Lung (tissue), 12 donors: ENCODE results near the gene ALCAM. TPM values are rescaled to one million over a fixed set of nuclear protein-coding genes. Genes with fewer than 3 reads are reported as not detected.

Source experiments
- ATAC-seq: fragments of 200-7000 bp; cut with Tn5 transposase; one replicate; pipeline ENCODE4 v1.9.1; 2020; ENCODE audit warnings: moderate number of reproducible peaks; ENCODE audit not compliant: insufficient read depth, low FRiP score
- DNase-seq, 3 donors: peaks; one replicate each; pipeline ENCODE4 v3.0.0-alpha.2; 2013 to 2017
- H3K27ac ChIP-seq, 2 donors: one replicate each; pipeline ENCODE4 v1.5.1; 2013; ENCODE audit warnings: mild to moderate bottlenecking in 2 of 2, moderate library complexity in 2 of 2, control low read depth in 1 of 2, inconsistent platforms in 1 of 2, low read depth in 1 of 2, low read length in 1 of 2
- H3K27me3 ChIP-seq, 3 donors: one replicate each; pipeline ENCODE4 v1.5.1; 2013; ENCODE audit warnings: low read length in 2 of 3; ENCODE audit not compliant: control insufficient read depth in 3 of 3, insufficient read depth in 3 of 3
- H3K36me3 ChIP-seq, 4 donors: one replicate each; pipeline ENCODE4 v1.5.1; 2013; ENCODE audit warnings: low read length in 4 of 4, mild to moderate bottlenecking in 1 of 4, moderate library complexity in 1 of 4; ENCODE audit not compliant: control insufficient read depth in 4 of 4, insufficient read depth in 4 of 4
- H3K4me1 ChIP-seq, 5 donors: one replicate each; pipeline ENCODE4 v1.5.1; 2013; ENCODE audit warnings: low read length in 5 of 5, mild to moderate bottlenecking in 2 of 5, moderate library complexity in 1 of 5; ENCODE audit not compliant: control insufficient read depth in 5 of 5, insufficient read depth in 5 of 5
- H3K4me3 ChIP-seq: one replicate; pipeline ENCODE4 v1.5.1; 2013; ENCODE audit warnings: mild to moderate bottlenecking, control low read depth, moderate library complexity
- H3K9ac ChIP-seq, 2 donors: one replicate each; pipeline ENCODE4 v1.5.1; 2013; ENCODE audit warnings: low read length in 2 of 2, control low read depth in 1 of 2; ENCODE audit not compliant: insufficient read depth in 1 of 2
- H3K9me3 ChIP-seq, 4 donors: one replicate each; pipeline ENCODE4 v1.5.1; 2013; ENCODE audit warnings: low read length in 3 of 4, mild to moderate bottlenecking in 1 of 4, moderate library complexity in 1 of 4; ENCODE audit not compliant: control insufficient read depth in 4 of 4, insufficient read depth in 3 of 4
- CTCF ChIP-seq: IDR thresholded peaks from 2 replicates; pipeline ENCODE4 v1.5.1; 2012; ENCODE audit warnings: mild to moderate bottlenecking; ENCODE audit errors: control extremely low read depth, extremely low read depth
- WGBS, 2 donors: extraction: QIAGEN DNeasy Blood & Tissue Kit; methylation state at CpG; one replicate each; pipeline ENCODE4 v1.1.7; 2013; 5-methylcytosine and 5-hydroxymethylcytosine counted together
- polyA plus RNA-seq, 2 donors: library from polyadenylated mRNA; stranded (reverse); fragments of 200-250 nt; gene quantifications; one replicate each; pipeline ENCODE4 v1.2.1, GENCODE V29; 2013
- total RNA-seq, 2 donors: library from RNA; depleted of rRNA in 1 of 2; stranded (reverse); fragments of >200 nt in 1 of 2; gene quantifications; one replicate each; pipeline ENCODE4 v1.2.1, GENCODE V29; 2014 to 2021
- donor health status: control.
- donor health status: control.
- donor health status: Bipolar disorder and iron deficiency.
- donor health status: healthy.
- donor health status: DM: yes; HTN: yes; CAD: no.

ALCAM gene
- total and polyA plus RNA-seq, 4 donors = 55.9 to 252 (median 109) TPM

- no peaks in the 10 kb centered on the region for H3K36me3 ChIP-seq
- DNase-seq = no peak
- no peak overlapping the region for H3K4me3 ChIP-seq
- H3K27ac ChIP-seq = no peak overlapping the region
- 31 to 66% methylated on average over 1 of the region's 1 CpG for WGBS, 2 donors
- H3K9me3 ChIP-seq = no peaks in the 10 kb centered on the region
- TF ChIP-seq CTCF = no peak
- peaks cover 0 to 3% (median 0%) of the 10 kb centered on the region in 3 donors for H3K27me3 ChIP-seq
- no peak for ATAC-seq
- peaks cover 0 to 16% (median 2%) of the 10 kb centered on the region in 5 donors for H3K4me1 ChIP-seq
- H3K9ac ChIP-seq = no peak overlapping the region
Observed at GRCh38 chr3:105362021-105362665, 4.6 kb upstream of the ALCAM start.

GRCh38 chr3:105364128-105364527, 2.6 kb upstream of the ALCAM start:
- DNase-seq (no peak), ATAC-seq (no peak)
- peaks cover 0 to 25% (median 4%) of the 10 kb centered on the region in 5 donors for H3K4me1 ChIP-seq
- no peaks in the 10 kb centered on the region for H3K36me3 ChIP-seq
- no peaks in the 10 kb centered on the region for H3K9me3 ChIP-seq
- H3K27me3 ChIP-seq = peaks cover 0 to 3% (median 0%) of the 10 kb centered on the region in 3 donors
- TF ChIP-seq CTCF = no peak
- no peak overlapping the region for H3K9ac ChIP-seq
- H3K27ac ChIP-seq = no peak overlapping the region
- 88 to 90% methylated on average over 4 of the region's 4 CpGs for WGBS, 2 donors
- H3K4me3 ChIP-seq = no peak overlapping the region

- Histone ChIP-seq H3K27ac (no peak overlapping the region), H3K9me3 (no peaks in the 10 kb centered on the region), H3K4me1 (peaks cover 0 to 27% (median 4%) of the 10 kb centered on the region in 5 donors), H3K4me3 (no peak overlapping the region), H3K27me3 (peaks cover 0 to 3% (median 0%) of the 10 kb centered on the region in 3 donors), H3K9ac (no peak overlapping the region), H3K36me3 (no peaks in the 10 kb centered on the region)
- no peak for TF ChIP-seq CTCF
- no peak for DNase-seq
- WGBS, 2 donors = 62 to 63% methylated on average over 5 of the region's 5 CpGs
- ATAC-seq = no peak
Observed at GRCh38 chr3:105365081-105365390, 1.7 kb upstream of the ALCAM start.
